Hematopoietic multipotent progenitor cell treated with erythropoietin and hydrocortisone succinate and interleukin-3 and kit ligand, for 8 days (in vitro differentiated cells): ENCODE data around the gene OCA2.

Experiments used
- DNase-seq: peaks from one replicate; pipeline ENCODE4 v3.0.0-alpha.2; 2015

Gene OCA2

DNA sequence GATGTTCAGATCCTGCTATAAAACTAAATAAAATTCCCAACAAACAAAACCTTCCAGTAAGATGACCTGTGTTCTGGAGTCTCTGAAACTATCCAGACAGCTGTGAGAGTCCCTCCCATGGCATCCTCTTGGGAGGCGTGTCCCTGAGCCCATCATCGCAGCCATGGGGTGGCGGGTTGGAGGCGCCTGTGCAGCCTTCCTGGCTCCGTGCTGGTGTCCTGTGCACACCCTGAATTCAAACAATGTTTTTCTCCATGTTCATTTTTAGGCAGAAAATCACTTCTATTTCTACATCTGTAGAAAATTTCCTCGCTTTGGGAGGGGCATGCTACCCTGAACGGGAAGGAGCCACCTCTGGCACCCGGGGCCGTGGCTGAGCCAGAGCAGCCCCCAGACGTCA, 19.4 kb upstream of the OCA2 start:
- DNase-seq: no peak

DNA sequence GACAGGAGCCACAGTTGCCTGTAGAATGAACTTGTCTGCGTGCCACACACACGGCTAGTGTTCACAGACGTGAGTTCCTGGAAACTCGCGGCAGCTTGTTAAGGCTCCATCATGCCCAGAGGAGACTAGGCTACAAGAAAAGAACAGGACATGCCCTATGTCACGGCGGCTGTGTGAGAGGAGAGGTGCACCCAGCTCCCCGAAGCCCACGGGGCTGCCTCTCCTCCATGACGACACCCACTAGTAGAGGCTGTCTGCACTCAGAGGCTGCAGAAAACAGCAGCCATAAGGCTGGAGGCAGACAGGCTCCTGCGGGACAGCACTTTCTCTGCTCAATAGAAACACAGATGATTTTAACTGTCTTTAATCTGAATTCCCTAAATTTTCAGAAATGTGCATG, 19.0 kb upstream of the OCA2 start:
- no peak for DNase-seq

DNA sequence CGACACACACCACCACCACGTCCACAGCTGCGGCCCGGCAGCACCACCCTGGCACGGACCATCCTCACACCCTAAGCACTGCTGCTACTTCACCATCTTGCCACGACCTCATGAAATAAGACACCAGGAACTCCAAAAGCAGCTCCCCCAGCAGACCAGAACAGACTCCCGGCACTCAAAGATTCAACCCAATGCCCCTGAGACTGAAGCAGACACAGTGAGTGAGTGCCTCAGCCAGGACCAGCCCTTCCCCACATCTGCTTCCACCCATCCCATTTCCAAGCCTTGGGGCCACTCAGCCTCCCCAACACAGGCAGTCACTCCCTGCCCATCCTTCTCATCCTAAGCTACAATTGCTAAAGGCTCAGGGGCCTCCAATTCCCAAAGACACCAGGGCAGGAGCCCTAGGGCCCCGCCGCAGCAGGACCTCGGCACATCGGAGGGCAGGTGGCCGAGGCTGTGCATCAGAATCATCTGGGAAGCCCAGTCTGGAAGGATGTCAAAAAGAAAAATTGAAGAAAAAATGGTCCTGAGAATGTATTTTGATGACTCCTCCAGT, 18.4 kb upstream of the OCA2 start:
- DNase-seq: no peak

DNA sequence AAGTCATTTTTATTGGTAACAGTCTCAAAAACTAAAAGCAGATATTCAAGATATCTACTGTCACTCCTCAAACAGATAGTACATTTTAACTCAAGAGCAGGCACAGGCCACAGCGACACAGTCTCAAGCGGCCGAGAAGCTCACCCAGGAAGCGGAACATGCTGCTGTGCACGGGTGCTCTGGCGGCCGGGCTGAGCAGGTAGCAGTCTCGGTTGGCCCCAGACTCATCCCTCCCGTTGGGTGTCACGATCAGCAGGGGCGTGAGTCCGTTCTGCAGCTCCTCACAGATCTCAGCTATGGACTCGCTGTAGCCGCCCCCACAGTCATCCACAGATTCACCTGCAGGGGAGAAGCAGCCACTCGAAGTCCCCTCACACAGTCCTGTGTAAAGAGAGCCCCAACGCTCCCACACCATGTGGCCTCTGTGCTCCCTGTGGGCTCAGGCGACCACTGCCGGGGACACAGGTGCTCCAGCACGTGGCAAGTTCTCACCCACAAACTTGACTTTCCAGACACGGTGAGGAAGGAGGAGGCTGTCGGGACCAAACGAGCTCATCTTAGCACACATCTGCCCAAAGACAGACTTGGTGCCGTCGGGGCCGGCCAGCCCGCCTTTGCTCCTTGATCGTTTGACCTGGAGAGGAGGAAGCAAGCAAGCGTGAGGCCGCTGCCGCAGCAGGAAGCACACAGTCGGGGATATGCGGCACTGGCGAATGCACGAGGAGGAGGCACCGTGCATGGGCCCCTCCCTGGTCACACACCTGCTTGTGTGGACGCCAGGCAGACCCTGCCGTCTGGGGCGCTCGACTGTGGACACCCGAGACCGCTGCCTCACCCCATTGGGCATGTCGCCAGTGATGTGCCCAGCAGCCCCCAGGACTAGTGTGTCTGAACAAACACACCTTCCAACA, 17.7 kb upstream of the OCA2 start:
- no peak for DNase-seq

DNA sequence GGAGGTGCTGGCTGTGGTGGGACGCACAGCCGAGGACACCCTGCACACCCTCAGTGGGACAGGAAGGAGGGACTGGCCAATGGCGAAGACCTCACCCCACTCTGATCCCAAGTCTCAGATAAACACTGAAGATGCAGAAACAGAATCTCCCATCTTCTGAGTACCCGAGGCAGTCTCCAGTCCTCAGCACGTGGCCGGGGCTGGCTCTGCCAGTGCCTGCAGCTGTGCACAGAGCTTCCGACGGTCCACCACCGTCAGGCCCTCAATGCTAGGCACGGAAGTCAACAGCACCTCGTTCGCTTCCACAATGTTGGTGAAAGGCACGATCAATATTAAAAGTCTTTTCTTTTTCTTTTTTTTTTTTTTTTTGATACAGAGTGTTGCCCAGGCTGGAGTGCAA, 16.8 kb upstream of the OCA2 start:
- DNase-seq: no peak

DNA sequence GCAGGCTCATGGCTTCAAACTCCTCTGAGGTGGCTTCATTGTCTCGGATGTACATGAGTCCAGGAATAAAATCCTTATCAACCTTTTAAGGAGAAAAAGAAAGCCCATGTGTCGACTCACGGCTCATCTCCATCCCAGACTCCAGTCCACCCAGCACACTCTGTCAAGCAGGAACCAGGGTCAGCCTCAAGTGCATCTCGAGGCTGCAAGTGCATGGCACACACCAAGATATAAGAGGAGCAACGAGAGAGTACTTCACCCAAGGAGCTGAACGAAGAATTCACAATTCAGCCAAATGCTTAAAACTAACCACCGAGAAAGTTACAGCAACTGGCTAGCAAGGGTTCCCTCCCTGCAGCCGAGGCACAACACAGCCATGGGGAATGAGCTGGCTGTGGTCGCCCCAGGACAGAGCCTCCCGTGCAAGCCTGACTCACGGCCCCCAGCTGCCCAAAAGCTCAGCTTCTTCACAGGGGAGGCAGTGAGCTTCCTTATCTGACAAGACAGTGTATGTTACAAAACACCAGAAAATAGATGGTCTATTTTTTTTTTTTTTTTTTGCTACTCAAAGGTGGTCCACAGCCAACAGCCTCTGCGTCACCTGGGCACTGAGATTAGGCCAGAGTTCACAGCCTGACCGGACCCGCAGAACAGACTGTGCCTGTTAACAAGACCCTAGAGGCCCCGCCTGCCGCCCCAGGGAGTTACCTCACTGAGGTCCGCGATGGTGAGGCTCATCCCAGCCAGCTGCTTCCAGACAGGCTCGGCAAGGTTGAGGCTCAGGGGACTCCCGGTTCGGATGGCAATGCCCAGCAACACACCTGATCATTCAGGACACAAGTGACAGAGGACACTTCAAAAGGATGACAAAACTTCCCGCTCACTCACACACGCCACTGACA, 15.9 kb upstream of the OCA2 start:
- DNase-seq: no peak

DNA sequence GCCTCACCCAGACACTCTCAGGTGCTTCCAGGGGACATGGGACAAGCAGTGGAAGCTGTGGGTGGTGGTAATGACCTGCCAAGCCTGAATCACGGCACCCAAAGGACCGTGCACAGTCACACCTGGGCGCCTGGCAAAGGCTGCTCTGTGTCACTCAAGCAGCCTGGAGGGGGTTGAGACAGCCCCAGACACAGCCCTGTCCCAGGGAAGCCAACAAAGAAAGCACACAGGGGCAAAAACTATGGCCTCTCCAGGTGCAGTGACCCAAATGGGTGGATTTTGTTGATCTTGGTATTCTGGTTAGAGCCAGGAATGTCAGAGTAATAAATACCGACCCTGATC, 15.0 kb upstream of the OCA2 start:
- no peak for DNase-seq

DNA sequence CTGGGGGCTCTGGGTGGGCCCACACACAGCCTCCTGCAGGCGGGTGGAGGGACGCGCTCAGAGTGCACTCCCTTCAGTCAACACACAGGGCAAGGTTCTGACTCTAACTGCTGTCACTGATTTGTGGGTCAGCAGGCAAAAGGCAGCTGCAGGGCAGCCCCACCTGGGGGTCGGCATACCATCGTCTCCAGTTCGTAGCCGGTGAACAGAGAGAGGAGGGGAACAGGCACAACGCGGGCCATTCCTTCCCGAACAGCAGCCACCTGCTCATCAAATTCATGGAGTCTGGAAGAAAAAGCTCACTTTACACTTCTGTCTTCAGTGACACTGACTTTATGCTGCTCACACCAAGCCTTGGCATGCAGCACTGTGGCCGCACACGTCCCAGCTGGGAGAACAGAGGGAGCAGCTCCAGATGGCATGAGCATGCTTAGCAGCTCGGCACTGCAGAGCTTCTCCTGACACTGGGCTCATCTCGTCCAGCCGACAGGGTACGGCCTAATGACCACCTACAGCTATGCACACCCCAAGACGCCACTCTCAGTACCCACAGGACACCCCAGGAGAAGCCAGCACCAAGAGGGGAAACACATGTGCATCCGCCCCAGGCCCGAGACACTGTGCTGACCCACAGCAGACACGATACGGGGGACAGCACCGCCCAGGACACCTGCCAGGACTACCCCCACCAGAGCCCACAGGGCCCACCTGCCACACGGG, 14.4 kb upstream of the OCA2 start:
- no peak for DNase-seq

DNA sequence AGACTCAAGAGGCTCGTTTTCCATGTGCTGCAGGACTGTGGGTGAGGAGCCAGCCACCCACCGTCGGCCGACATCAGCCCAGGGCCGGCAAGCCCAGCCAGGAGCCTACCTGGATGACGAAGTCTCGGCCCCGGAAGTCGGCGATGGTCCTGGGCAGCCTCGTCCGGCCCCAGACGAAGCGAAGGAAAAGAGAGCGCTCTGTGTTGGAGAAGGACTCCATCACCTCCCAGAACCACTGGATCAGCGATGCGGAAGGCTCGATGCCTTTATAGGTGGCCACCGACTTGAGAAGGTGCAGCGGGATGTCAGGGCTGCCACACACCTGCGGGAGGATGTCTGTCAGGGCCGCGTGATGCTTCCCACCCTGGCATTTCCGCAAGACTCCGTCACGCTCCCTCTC, 13.8 kb upstream of the OCA2 start:
- DNase-seq: no peak

DNA sequence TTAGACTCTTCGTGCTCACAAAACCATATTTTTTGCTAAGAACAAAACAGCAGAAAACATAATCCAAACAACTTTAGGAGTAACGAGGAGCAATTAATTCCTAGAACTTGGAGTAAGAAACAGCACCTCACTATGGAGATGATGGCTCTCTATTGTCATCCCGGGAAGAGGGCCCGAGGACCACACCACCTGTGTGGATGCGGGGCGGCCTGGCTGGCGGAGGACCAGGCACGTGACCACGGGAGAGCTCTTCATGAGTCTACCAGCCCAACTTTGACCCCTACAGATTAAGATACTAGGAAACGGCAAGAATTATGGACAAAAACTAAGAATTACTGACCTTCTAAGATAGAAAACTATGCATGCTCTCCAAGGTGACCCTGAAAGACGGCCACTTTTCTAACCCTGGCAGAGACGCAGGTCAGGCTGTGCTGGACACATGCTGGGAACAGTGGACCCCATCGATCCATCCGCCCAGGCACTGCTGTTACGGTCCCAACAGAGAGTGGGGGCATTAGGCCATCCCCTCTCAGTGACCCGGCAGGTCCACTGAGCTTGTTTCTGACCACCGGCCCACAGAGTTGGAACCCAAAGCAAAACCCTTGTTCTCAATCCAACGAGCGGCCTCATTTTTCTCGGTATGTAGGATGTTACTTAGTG, 13.1 kb upstream of the OCA2 start:
- no peak for DNase-seq

DNA sequence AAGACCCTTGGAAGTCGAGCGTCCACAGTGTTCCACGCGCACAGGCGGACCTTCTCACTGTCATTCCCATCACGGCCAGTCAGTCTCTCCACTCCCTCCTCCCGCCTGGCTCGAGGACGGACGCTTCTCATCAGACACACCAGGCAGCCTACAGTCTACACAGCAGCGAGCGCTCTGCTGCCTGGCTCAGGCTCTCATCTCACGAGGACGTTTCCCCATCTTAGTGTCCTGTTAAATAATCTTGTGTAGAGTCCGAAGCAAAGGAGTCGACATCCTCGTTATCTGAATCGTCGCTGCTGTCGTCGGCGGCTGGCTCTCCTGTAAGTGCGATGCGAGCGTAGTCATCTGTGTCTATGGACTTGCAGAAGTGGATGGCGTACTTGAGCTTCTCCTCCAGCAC, 12.4 kb upstream of the OCA2 start:
- DNase-seq: no peak

DNA sequence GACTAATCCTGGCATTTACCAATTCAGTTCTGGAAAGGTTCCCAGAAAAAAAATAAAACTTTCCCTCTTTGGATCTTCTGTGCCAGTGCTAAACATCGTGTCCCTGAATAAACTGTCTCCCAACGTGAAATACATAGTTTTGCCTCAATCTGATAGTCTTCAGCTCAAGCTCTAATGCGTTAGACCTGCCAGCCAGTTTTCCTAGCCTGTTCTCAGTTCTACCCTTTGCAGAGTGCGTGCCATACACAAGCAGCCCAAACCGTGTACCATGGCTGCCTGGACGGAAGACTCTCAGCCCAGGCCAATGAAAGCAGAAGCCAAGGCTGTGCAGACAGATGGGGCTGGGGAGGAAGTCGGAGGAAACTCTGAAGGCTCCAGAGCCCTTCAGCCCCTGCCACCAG, 11.4 kb upstream of the OCA2 start:
- DNase-seq: no peak

DNA sequence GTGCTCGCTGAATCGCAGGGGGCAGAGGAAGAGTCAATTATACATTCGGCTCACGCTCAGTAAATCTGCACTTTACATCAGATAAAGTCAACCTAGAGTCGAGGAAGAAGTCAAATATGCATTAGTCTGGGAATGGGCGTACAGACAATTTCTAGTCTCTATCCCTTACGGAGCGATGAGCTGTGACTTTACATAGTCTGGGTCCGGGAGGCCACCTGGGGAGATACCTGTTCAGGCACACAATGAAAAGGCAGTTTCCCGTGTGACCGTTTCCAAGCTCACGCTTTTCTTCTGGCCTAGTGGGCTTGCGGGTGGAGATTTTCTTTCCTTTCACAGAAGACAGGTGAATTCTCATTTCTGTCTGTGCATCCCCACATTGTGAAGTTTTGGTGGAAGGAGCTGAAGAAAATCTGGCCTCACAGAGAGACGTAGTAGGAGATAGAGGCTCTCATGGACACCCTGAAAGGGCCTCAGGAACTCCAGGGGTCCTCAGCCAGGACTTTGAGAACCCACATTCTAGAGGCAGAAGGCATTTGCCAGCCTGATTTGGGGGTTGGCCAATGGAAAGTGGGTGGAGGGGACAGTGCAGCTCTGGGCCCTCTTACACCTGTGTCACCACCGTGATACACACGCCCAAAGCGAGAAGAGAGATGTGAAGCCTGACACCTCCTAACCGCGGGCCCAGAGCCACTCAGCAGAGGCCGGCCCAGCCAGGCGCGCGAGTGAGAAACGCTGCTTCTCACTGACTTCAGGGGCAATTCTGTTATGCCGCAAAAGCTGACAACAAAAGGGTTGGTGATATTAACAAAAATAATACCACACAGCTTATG, 10.7 kb upstream of the OCA2 start:
- DNase-seq: no peak

DNA sequence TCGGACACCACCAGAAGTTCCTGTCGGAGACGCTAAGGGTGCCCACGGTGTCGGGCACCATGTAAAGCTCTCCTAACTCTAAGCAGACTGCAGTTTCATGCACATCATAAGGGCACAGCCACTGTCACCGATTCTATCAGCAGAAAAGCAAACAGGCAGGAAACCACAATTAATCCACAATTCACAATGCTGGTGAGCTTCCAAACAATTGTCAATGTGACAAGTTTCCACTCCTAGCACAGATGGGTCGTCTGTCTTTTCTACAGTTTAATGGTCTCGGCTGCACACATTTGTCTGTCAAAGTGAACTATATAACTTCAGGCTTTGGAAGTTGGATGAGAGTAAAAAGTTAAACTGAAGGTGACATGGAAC, 8.8 kb upstream of the OCA2 start:
- peak; percentile 61 for DNase-seq

DNA sequence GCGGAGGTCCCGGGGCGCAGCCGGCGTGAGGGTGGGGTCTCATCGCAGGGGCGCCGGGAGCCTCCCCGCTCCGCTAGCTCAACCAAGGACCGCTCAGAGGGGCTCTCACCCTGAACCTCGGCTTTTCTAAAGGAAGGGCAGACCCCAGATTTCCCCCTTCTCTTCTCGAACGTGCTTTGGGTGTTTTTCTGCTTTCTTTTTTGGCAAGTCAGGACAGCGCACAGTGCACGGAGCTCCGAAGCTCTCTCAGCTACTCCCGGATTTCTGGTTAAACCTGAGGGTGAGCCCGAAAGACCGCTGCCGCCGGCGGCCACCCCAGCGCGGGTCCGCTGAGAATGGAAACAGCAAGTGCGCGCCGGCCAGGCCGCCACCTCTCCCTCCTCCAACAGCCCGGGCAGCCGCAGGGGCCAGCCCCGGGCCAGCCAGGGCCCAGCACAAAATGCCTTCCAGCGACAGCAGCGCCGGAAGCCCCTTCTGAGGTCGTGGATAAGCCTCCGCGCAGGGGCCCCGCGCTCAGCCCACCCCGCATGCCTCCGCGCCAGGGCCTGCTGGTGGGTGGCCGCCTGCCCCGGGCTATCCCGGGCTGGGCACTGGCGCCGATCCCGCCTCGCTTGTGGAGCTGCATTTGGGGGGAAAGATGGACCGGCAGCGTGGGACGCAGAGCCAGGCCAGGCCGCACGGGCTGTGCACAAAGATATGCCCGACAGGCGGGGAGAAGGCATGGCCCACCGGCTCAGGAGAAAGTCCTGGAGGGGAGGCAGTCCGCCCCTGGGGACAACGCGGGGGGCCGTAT, 8.2 kb upstream of the OCA2 start:
- DNase-seq: no peak

DNA sequence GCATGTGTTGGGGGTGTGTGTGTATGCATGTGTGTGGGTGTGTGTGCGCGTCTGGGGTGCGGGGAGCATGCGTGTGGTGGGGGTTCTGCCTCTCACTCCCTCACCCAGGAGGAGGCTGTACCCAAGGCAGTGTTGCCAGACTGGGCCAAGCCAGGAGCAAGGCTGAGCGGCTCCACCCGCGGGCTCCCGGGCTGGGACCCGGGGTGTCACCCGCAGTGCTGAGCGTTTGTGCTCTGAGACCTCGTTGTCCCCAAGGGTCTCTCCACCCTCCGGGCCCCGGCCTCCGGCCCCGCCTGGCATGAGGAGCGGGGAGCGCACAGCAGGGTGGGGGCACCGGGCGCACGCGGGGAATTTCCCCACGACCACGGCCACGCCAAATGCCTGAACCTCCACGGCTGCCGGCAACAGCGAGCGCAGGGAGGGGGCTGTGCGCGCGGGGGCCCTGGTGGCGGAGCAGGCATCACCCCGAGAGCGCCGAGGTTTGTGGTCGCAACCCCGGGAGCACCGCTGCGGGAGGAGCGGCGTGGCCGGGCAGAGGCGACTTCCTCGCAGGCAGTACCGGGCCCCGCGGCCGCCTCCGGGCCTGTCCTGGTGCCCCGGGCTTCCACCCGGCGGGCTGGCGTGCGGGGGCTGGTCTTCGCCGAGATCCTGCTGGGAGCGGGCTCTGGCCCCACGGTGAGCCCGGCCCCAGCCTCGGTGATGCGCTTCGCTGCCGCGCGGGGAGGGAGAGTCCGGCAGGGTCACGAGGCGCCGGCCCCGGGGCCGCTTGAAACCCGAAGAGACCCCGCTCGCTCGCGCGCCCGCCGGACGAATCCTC, 7.4 kb upstream of the OCA2 start:
- DNase-seq: no peak

DNA sequence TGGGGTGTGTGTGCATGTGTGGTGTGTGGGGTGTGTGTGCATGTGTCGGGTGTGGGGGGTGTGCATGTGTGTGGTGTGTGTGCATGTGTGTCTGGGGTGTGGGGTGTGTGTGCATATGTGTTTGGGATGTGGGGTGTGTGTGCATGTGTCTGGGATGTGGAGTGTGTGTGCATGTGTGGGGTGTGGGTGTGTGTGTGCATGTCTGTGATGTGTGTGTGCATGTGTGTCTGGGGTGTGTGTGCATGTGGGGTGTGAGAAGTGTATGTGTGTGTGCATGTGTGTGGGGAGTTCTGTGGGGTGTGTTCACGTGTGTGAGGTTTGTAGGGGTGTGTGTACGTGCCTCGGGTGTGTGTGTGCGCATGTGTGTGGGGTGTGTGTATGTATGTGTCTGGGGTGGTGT, 6.7 kb upstream of the OCA2 start:
- no peak for DNase-seq

DNA sequence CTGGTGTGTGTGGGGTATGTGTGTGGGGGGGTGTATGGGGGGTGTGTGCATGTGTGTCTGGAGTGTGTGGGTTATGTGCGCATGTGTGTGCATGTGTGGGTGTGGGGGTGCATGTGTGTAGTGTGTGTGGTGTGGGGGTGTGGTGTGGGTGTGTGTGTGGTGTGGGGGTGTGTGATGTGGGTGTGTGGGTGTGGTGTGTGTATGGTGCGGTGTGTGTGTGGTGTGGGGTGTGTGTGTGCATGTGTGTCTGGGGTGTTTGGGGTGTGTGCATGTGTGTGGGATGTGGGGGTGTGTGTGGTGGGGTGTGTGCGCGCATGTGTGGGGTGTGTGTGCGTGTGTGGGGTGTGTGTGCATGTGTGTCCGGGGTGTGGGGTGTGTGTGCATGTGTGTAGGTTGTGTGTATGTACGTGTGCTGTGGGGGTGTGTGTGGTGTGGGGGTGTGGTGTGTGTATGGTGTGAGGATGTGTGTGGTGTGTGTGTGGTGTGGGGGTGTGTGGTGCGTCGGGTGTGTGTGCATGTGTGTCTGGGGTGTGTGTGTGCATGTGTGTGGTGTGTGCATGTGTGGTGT, 6.2 kb upstream of the OCA2 start:
- no peak for DNase-seq

DNA sequence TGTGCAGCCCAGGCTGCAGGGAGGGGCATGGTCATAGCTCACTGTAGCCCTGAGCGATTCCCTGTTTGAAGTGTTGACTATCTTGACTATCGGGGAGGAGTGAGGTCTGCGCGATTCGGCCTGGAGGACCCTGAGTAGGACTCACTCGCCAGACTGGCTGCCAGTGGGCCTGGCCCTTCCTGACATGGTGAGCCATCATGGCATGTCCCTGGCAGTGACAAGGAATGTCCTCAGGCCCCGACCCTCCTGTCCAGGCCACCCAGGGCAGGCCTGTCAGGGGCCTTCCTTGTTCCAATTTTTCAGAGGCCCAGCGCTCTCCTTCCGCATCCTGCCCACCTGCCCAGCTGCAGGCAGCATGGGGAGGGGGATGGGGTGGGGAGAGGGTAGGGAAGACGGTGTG, 5.2 kb upstream of the OCA2 start:
- DNase-seq: no peak

DNA sequence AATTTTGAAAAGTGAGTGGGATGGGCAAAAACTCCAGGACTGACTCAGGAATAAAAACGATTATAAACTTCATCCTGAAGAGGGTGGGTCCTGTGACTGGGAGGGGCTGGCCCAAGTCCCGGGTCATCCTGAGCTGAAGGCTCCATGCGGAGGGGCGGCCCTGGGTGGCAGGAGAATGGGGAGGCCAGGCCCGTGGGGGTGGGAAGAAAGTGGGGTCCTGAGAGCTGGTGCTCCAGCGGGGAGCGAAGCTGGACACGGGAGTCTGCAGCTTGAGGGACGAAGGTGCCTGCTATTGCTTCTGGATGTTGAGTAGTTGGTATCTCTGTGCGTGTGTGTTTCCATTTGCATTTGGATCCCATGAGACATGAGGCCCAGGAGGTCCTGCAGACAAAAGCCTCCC, 4.7 kb upstream of the OCA2 start:
- DNase-seq: no peak
